ENCODE results near the gene FAM118A.
"Not testable (repeated sequence)": the region's sequence is repeated elsewhere in the genome, so short reads cannot be mapped to it uniquely, and the experiment has no call there.

Gene FAM118A

DNA sequence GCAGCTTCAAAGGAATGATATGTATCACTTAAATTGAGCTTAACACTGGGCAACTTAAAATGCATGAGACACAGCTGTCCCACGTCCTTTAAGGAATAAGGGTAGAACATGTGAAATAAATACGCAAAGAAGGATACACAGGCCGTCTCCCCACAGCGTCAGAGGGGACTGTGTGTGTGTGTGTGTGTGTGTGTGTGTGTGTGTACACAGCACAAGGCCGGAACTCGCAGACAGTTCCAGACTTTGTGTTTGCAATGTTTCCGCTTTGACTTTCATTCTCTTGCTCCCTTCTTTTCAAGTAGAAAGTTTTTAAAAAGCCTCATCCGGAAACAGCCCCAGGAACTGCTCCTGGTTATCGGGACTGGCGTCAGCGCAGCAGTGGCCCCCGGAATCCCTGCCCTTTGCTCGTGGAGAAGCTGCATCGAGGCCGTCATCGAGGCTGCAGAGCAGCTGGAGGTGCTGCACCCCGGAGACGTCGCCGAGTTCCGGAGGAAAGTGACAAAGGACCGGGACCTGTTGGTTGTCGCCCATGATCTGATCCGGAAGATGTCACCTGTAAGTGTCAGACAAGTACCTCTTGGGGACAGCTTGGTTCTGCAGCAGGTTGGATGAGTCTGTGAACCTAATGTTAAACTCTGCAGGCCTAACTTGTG lies 13.3 kb downstream of the FAM118A start:
- no peak overlapping the region for H3K4me3 ChIP-seq (ENCODE audit: low read depth, low read length)
- no peak for DNase-seq (ENCODE audit: low read depth)
- TF ChIP-seq, protein P1, sequence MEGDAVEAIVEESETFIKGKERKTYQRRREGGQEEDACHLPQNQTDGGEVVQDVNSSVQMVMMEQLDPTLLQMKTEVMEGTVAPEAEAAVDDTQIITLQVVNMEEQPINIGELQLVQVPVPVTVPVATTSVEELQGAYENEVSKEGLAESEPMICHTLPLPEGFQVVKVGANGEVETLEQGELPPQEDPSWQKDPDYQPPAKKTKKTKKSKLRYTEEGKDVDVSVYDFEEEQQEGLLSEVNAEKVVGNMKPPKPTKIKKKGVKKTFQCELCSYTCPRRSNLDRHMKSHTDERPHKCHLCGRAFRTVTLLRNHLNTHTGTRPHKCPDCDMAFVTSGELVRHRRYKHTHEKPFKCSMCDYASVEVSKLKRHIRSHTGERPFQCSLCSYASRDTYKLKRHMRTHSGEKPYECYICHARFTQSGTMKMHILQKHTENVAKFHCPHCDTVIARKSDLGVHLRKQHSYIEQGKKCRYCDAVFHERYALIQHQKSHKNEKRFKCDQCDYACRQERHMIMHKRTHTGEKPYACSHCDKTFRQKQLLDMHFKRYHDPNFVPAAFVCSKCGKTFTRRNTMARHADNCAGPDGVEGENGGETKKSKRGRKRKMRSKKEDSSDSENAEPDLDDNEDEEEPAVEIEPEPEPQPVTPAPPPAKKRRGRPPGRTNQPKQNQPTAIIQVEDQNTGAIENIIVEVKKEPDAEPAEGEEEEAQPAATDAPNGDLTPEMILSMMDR (IDR thresholded peaks at IDR 0.05; ENCODE audit: insufficient read depth, low read depth, low read length, missing control alignments) = no peak

DNA sequence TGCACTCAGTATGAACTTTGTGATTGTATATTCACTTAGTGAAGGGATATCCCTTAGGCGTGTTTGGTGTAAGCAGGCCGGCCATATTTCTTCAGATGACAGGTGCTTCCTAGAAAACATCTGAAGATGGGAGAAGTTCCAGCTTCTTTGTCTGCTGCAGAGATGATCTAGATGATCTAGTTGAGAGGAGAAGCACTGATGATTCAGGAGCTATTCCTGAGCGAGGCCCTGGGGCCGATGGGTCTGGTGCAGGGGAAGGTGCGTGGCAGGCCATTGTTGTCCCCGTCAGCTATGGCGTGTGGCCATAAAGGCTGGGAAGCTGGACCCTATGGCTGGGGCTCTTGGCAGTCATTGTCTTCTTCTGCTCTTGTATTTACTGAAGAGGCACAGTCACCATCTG lies 14.0 kb downstream of the FAM118A start:
- H3K4me3 ChIP-seq (ENCODE audit: low read depth, low read length) = no peak overlapping the region
- DNase-seq (ENCODE audit: low read depth) = no peak
- TF ChIP-seq, protein P1 (IDR thresholded peaks at IDR 0.05; ENCODE audit: insufficient read depth, low read depth, low read length, missing control alignments) = no peak

DNA sequence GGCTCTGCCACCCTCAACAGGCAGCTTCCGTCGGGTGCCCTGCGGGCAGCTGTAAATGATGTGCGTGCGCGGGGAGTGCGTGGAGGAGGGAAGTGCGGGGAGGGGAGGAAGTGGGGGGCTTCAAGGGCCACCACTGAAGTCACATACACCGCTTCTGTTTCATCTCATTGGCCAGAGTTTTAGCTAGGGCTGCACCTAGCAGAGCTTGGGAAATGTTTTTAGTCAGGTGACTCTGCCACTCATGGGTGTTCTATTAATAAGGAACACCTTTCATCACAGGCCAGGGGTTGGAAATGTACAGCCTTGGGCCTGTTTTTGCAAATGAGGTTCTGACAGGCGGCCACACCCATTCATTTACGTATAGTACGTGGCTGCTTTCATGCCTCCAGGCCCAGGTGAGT lies 14.6 kb downstream of the FAM118A start:
- DNase-seq (ENCODE audit: low read depth) = no peak
- no peak overlapping the region for H3K4me3 ChIP-seq (ENCODE audit: low read depth, low read length)
- TF ChIP-seq, protein P1 (IDR thresholded peaks at IDR 0.05; ENCODE audit: insufficient read depth, low read depth, low read length, missing control alignments) = no peak

DNA sequence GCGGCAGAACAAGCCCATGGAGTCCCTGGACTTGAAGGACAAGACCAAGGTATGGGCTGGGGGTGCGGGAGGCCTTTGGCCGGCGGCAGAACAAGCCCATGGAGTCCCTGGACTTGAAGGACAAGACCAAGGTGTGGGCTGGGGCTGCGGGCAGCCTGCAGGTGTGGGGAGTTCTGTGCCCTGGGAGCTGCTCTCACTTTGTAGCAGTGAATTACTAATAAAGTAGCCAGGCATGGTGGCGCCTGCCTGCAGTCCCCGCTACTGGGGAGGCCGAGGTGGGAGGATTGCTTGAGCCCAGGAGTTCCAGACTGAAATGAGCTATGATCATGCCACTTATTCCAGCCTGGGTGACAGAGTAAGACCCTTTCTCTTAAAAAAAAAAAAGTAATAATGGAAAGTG lies 18.5 kb downstream of the FAM118A start:
- not testable (repeated sequence) for DNase-seq (ENCODE audit: low read depth); H3K4me3 ChIP-seq (ENCODE audit: low read depth, low read length)

DNA sequence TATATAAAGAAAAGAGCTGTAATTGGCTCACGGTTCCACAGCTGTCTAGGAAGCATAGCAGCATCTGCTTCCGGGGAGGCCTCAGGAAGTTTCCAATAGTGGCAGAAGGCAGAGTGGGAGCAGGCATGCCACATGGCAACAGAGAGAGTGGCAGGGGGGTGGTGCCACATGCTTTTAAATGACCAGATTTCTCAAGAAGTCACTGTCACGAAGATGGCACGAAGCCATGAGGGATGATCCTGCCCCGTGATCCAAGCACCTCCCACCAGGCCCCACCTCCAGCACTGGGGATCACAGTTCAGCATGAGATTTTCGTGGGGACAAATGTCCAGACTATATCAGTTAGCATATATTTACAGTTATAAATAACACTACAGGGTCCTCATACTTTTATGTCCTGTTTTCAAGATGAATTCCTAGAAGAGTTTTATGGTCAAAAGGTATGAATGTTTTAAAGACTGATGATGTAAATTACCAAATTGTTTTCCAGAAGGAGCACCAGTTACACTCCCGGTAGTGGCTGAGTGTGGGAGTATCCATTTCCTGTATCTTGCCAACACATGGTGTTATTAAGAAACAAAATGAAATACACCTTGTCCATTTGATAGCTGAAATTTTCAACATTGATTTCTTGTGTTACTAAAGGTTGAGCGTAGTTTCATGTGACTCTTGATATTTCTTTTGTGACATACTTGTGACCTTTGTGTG lies 19.2 kb downstream of the FAM118A start:
- TF ChIP-seq, protein P1 (IDR thresholded peaks at IDR 0.05; ENCODE audit: insufficient read depth, low read depth, low read length, missing control alignments) = no peak
- no peak overlapping the region for H3K4me3 ChIP-seq (ENCODE audit: low read depth, low read length)
- DNase-seq (ENCODE audit: low read depth) = no peak

DNA sequence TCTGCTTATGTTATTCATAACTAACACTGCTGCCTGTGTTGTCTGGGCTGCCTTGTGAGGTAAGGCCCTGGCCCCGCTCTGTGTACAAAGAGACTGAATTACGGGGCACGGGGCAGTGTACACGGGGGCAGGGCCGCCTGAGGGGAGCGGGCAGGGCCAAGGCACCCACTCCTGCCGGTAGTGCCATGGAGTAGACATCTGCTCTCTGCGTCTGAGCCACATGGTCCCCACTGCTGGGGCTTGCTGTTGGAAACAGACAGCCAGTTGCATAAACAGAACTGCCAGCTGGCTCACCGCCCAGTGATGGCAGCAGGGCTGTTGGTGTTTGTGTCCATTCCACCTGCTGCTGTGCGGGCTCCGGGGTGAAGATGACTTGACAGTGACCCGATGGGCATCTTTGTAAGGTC lies 19.8 kb downstream of the FAM118A start:
- no peak for DNase-seq (ENCODE audit: low read depth)
- TF ChIP-seq, protein P1 (IDR thresholded peaks at IDR 0.05; ENCODE audit: insufficient read depth, low read depth, low read length, missing control alignments) = no peak
- no peak overlapping the region for H3K4me3 ChIP-seq (ENCODE audit: low read depth, low read length)

DNA sequence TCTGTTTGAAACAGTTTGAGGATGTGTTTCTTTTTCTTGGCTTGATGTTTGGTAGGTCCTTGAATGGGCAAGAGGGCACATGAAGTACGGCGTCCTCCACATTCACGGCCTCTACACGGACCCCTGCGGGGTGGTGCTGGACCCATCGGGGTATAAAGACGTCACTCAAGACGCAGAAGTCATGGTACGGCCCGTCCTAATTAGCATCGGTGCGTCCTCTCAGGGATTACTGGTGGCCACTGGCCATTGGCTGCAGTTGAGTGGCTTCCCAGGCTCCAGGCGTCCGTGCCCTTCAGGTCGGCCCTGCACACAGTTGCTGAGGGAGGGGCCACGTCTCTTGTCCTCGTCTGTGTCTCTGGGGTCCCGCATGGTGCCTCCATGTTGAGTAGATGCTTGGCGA lies 20.8 kb downstream of the FAM118A start:
- H3K4me3 ChIP-seq (ENCODE audit: low read depth, low read length) = no peak overlapping the region
- no peak for DNase-seq (ENCODE audit: low read depth)
- TF ChIP-seq, protein P1 (IDR thresholded peaks at IDR 0.05; ENCODE audit: insufficient read depth, low read depth, low read length, missing control alignments) = no peak
